Activated CD4-positive, alpha-beta T cell treated with anti-CD3 and anti-CD28 coated beads for 1 hour (primary cell): ENCODE data around the gene CSMD2.

Experiments
- DNase-seq: peaks from one replicate; pipeline ENCODE4 v3.0.0-alpha.2; 2020

The CSMD2 gene

DNA sequence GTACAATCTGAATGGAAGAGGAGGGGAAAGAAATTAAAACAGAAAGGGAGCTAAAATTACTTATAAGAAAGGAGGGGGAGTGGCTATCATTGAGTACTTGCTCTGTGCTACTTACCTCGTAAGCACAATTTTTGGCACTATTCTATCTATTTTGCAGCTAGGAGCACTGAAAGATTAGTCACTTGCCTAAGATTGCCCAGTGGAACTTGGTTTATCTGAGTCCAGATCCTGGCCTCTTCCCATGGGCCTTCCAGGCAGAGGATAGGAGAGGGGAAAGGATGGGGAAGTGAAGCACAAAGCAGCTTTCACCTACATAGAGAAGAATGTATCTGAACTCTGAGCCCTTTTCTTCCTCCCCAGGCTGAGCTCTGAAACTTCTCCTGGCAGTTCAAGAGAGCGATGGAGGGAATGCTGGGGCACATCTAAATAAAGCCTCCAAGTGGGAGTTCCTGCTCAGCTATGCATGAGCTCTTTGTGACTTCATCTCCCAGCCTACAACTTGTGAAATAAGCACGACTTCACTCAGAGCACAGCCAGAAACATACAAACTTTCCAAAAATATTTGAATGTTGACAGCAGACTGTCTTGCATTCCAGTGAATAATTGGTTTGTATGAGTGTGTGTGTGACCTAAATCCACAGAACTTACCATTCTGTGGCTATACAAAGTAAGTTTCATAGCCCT is 271.7 kb downstream of the CSMD2 start:
- DNase-seq, result no peak

DNA sequence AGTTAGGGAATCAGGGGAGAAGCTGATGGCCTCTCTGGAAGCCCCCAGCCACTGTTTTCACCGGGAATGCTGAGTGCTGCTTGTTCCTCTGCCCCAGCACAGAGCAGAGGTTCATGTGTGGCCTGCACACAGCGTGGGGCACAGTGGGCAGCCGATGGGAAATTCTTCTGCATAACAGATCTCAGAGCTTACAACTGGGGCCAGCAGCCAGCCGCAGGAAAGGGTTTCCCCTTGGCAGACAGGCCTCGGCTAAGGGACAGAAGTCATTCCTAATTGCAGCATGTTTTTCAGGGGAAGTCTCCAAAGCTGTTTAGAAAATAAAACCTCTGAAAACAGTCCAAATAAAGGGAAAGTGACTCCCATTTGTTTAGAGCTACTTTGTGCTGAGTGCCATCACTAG is 278.5 kb downstream of the CSMD2 start:
- DNase-seq, result no peak

GRCh38 chr1:33880305-33880704 is 284.7 kb downstream of the CSMD2 start:
- DNase-seq, result no peak

DNA sequence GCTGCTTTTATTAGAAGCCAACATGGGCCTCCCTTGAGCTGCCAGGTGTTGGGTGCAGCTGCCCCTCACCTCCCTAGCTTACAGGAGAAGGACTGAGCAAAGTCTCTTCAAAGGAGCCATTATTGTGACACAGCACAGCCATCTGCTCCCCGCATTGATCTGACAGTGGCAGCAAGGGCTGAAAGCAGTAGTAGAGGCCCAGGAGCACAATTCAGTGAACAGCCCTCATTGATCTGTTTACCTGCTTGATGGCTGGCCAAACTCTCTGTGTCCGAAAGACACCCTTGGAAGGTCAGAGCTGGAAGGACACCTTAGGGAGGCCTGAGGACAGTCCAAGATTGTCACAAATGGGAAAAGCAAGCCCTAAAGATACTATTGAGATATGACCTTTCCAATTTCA is 286.6 kb downstream of the CSMD2 start:
- DNase-seq, result no peak

DNA sequence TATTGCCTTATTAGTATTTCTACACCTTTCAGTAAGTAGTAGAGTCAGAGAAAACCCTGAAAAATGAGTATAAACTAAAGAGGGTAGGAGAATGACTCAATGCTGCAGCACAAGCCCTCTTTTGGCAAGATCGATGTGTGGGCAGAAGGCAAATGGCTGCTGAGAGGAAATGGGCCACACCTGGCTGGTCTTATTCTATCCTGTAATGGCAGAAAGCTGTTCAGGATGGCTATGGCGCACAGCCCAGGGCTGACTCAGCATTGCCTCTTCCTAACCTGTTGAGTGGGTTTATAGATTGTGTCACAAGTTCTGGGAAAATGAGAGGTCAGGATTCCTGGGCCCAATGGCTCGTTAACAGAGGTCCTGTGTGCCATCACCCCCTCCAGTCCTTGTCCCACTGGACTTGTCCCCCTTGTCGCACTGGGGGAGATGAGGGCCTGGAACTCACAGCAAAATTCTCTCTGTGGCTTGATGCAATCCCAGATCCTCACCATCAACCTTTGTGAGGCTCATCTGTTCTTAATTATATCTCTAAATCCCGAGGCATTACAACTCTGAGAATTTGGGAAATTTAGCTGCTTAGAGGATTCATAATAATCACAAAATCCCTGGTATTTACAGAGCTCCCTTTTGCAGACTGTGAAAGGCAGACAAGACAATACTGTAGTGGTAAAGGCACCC is 287.9 kb downstream of the CSMD2 start:
- no peak for DNase-seq

DNA sequence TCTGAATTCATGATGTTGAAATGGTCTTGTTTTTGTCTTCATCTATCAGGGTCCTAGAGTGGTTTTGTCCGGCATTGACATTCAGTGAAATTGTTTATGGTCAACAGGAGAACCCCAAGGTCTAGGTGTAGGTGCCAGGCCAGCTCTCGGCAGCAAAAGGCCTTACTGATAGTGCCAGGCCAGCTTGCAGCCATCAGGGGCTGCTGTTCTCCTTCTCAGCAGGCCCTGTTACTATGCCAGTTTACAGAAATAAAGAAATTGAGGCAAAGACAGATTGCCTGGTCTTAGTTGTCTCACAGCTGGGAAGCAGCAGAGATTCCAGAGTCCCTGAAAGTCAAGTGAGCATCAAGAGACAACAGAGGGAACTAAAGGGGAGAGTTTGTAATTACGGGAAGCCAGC is 289.2 kb downstream of the CSMD2 start:
- no peak for DNase-seq

DNA sequence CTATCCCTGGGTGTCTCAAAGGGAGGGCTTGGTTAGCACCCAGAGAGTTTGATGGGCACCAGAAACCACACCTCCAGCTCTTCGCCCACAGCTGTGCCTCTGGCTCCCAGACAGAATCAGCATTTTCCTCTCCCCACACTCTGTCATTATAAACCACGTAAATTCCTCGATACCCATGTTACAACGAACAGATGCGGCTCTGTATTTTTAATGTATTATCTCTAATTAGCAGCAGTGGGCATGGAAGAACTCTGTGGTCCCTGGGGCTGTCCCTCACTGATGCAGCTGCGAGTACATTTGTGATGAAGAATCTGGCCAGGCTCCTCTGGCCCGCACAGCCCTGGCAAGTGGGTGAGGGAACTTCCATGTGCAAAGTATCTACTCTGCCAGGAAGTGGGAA is 290.4 kb downstream of the CSMD2 start:
- no peak for DNase-seq

DNA sequence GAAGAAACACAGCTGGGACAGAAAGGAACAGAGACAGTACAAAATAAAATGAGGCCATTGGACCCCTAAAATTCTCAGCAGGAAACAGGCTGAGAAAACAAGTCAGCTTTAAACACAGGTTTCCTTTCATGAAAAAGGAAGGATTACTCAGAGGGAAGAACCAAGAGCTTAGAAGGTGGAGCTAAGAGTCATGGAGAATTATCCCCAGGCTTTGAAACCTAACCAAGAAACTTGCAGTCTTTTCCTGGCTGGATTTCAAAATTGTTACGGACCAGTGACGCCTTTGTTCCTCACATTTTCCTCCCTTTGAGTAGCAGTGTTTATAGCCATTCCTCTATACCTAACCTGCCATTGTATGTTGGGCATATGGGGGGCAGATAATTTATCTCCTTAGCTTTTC is 292.3 kb downstream of the CSMD2 start:
- DNase-seq, result no peak

DNA sequence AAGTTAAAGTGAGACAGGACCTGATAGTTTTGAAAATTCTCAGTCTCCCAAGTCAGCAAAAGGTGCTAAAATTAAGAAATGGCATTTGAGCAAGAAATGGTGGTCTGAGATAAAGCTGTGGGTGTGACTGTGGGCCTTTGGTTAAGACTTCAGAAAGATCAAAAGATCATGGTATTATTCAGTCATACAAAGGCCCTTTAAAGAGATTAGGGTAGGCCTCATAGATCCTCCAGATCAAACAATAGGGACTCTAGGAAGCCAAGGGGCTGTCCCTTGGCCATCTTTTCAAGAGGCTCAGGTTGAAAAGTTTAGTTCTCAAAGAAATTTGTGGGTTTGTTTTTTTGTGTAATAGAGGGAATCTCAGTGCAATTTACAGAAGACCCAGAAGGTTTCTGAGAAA is 292.8 kb downstream of the CSMD2 start:
- no peak for DNase-seq

- no peak for DNase-seq
Measured at GRCh38 chr1:33867684-33868083, 297.3 kb downstream of the CSMD2 start.

GRCh38 chr1:33866281-33866680 is 298.7 kb downstream of the CSMD2 start:
- no peak for DNase-seq

DNA sequence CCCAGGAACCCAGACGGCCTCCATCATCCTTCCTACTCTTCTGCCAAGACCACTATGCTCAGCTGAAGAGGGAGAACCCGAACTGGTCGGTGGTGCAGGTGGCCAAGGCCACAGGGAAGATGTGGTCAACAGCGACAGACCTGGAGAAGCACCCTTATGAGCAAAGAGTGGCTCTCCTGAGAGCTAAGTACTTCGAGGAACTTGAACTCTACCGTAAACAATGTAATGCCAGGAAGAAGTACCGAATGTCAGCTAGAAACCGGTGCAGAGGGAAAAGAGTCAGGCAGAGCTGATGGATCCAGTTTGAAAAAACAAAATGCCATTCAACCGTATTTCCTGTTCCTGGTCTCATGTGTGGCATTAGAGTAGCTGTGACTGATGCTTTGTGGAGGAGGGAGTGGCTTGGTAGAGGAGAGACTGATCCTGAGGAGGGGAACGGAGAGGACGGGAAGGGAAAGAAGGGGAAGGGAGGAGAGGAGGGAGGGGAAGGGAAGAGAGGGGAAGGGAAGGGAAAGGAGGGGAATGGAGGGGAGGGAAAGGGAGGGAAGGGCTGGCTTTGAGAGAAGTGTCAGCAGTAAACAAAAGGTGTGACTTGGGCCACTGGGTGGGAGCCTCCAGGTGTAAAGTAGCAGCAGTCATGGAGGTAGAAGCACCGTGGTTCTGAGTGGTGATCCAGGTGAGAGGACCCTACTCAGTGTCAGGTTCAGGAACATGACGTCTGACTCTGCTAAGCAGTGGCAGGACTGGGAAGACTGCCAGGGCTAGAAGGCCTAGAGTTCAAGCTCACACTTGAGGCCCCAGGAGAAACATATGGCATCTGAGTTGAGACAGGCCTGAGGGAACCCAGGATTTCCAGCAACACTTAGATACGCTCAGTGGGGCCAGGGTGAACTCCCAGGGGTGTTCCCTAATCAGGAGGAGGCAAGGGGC is 300.3 kb downstream of the CSMD2 start:
- no peak for DNase-seq

DNA sequence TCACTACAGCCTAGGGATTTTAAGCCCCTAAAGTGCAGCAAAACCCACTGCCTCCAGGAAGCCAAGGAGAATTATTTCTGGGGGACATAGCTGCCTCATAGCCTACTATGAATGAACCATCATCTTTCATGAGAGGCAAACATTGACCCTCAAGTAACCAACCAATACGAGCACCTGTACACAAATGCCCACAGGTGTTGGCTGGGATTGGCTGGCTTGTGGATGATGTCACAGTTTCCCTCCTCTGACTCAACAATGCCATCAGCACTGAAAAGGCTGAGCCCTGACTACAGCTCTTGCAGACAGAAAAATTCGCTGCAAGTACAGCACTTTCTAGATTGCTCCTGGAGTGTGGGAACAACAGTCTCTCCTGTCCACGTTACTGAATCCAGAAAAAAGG is 301.3 kb downstream of the CSMD2 start, which contains the start of gene HMGB4:
HMGB4 (plus strand) TSS at position 301 of the 400 bp plus-strand sequence. CDS start 113 bp downstream, outside the sequence.
- DNase-seq, result no peak

DNA sequence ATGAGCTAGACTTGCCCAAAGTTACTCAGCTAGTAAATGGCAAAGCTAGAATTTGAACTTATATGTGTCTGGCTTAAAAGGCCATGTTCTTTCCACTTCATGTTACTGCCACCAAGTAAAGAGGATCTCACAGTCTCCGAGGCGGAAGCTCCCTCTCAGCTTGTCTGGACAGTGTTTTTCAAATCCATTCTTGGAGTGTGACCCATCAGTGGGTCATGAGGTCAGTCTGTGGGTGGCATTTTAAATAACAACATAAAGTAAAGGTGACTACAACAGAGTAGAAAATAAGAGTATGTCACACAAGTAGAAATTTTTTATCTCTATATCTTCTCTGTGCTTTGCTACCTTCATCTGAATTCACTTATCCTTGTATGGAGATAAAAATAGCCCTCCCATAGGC is 304.4 kb downstream of the CSMD2 start:
- DNase-seq, result no peak

- DNase-seq, result no peak
Measured at GRCh38 chr1:33854091-33854490, 310.9 kb downstream of the CSMD2 start.

GRCh38 chr1:33853431-33853830 is 311.6 kb downstream of the CSMD2 start:
- DNase-seq, result no peak

GRCh38 chr1:33852711-33853110 is 312.3 kb downstream of the CSMD2 start:
- DNase-seq, result no peak

DNA sequence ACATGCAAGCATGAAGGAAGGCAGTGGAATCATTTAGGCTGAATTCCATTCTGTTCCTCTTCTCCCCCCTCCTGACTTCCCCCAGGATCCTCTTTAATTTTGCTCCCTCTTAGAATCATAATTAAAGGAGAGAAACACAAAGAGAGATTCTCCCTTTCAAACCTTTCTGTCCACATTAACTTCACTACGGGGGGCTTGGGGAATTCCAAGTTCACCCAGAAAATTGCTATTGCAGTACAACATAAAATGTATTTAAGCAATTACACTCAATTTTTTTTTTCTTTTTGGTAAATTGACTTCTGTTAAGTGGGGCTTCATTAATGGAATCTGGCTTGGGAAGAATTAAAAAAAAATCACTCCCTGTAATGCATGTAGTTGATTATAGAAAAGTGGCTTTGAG is 314.5 kb downstream of the CSMD2 start:
- no peak for DNase-seq

DNA sequence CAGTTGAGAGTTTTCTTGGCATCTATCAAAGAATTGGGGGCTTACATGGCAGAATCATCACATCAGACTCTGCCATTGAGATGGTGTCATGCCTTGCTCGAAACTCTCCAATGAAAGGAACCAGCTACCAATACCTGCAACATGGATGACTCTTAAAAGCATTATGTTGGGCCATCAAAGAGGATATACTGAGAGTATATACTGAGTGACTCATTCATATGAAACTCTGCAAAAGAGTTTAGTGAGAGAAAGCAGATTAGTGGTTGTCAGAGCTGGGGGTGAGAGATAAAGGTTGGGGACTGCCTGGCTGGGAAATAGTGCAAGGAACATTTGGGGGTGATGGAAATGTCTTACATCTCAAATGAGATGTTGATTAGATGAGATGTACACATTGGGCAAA is 315.8 kb downstream of the CSMD2 start:
- no peak for DNase-seq

GRCh38 chr1:33848205-33848937 is 316.7 kb downstream of the CSMD2 start:
- no peak for DNase-seq

DNA sequence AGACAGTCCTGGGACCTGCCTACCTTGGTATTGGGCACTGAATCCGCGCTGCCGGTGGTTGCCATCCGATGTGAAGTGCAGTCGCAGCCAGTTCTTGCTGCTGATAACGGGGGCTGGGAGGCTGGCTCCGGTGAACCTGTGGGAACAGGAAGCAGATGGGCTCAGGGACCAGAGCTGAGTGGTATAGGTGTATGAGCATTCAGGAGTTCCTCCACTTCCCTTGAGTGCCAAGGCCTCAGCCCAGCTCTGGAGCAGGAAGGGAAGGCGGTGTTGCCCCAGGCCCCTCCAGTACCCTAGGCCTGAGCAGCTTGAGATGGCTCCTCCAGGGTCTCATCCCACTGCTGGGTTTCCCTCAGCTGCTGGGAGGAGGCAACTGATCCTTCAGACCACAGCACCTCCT is 318.2 kb downstream of the CSMD2 start:
- DNase-seq, result no peak

GRCh38 chr1:33844166-33844565 is 320.9 kb downstream of the CSMD2 start:
- DNase-seq, result no peak

DNA sequence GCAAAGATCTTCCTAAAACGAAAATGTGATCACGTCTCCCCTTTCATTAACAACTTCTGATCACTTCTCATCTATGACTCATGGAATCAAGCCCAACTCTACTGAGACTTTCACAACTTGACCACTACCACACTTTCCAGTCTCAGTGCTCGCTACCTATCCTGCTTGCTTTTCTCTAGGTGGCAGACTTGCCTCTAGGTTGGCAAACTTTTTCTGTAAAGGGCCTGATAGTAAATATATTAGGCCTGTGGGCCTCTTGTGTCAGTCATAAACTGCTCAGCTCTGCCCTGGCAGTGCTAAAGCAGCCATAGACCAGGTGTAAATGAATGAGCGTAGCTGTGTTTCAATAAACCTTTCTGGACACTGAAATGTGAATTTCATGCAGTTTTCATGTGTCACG is 322.7 kb downstream of the CSMD2 start:
- no peak for DNase-seq
